NK-92 treated with Interleukin-12 subunit alpha and Interleukin-12 subunit beta, amount 100 ng/mL, for 24 hours (cell line): ENCODE data around the gene KRTAP1-4.
"Not testable (repeated sequence)": the region's sequence is repeated elsewhere in the genome, so short reads cannot be mapped to it uniquely, and the experiment has no call there.

Source experiments
- DNase-seq: peaks from one replicate; lab custom pipeline; 2025; lab: John Stamatoyannopoulos, UW

KRTAP1-4 gene

GRCh38 chr17:41003926-41004325 is 26.1 kb downstream of the KRTAP1-4 start:
- DNase-seq: no peak

- no peak for DNase-seq
Observed at GRCh38 chr17:41002814-41003213, 27.2 kb downstream of the KRTAP1-4 start.

- DNase-seq: no peak
Observed at GRCh38 chr17:41001795-41002194, 28.2 kb downstream of the KRTAP1-4 start.

- DNase-seq: not testable (repeated sequence)
Observed at GRCh38 chr17:40999563-40999962, 30.4 kb downstream of the KRTAP1-4 start, which contains the start of gene KRTAP3-2. Gene KRTAP3-2 (minus strand): TSS chr17:40999906. CDS start chr17:40999853, 53 bp downstream.

GRCh38 chr17:40997361-40997760 is 32.6 kb downstream of the KRTAP1-4 start:
- DNase-seq: no peak

GRCh38 chr17:40996829-40997228 is 33.2 kb downstream of the KRTAP1-4 start:
- DNase-seq: no peak

- no peak for DNase-seq
Observed at GRCh38 chr17:40995116-40995515, 34.9 kb downstream of the KRTAP1-4 start.

- no peak for DNase-seq
Observed at GRCh38 chr17:40993839-40994238, 36.2 kb downstream of the KRTAP1-4 start, which contains the start of gene KRTAP3-3. Gene KRTAP3-3 (minus strand): TSS chr17:40994164. CDS start chr17:40994097, 67 bp downstream.

- DNase-seq: no peak
Observed at GRCh38 chr17:40993084-40993483, 36.9 kb downstream of the KRTAP1-4 start.

GRCh38 chr17:40992666-40993065 is 37.3 kb downstream of the KRTAP1-4 start:
- DNase-seq: no peak

- DNase-seq: no peak
Observed at GRCh38 chr17:40986920-40987319, 43.1 kb downstream of the KRTAP1-4 start.

- DNase-seq: no peak
Observed at GRCh38 chr17:40984226-40984625, 45.8 kb downstream of the KRTAP1-4 start, which contains the start of gene KRT40. Gene KRT40 (minus strand): TSS chr17:40984326. CDS start chr17:40984273, 53 bp downstream.

GRCh38 chr17:40981115-40981514 is 48.9 kb downstream of the KRTAP1-4 start:
- no peak for DNase-seq

GRCh38 chr17:40980596-40980995 is 49.4 kb downstream of the KRTAP1-4 start:
- no peak for DNase-seq

GRCh38 chr17:40980117-40980516 is 49.9 kb downstream of the KRTAP1-4 start:
- no peak for DNase-seq
